Measurements from ENCODE around the gene MALRD1. TPM values are rescaled to one million over a fixed set of nuclear protein-coding genes. Genes with fewer than 3 reads are reported as not detected.

MALRD1 gene
- total RNA-seq, 2 experiments from 2014 or later: not detected

- ATAC-seq: no peak
- H3K4me3 Mint-ChIP-seq: no peak overlapping the region
- CTCF ChIA-PET: no interaction called here
- no peak for DNase-seq
- H3K9me3 Mint-ChIP-seq (ENCODE audit: low read depth): no peaks in the 10 kb centered on the region
- no peaks in the 10 kb centered on the region for H3K4me1 Mint-ChIP-seq
- H3K36me3 Mint-ChIP-seq (ENCODE audit: low read depth): no peaks in the 10 kb centered on the region
- POLR2A ChIA-PET: no interaction called here
- H3K27me3 Mint-ChIP-seq: peaks cover 2% of the 10 kb centered on the region
- intact Hi-C loops (cut with DNase I, micrococcal nuclease): loop anchor here in 1 of 2 experiments (10.0 kb wide), 1 partner anchor 369 kb away; no protein-coding TSS in a partner anchor
- H3K27ac Mint-ChIP-seq: no peak overlapping the region
Observed at GRCh38 chr10:19416164-19416563, 367.6 kb downstream of the MALRD1 start.

GRCh38 chr10:19417740-19418139 is 369.1 kb downstream of the MALRD1 start:
- intact Hi-C loops (cut with DNase I, micrococcal nuclease): loop anchor here in 1 of 2 experiments (10.0 kb wide), 1 partner anchor 367 kb away; no protein-coding TSS in a partner anchor
- no peak for DNase-seq
- no peaks in the 10 kb centered on the region for H3K9me3 Mint-ChIP-seq (ENCODE audit: low read depth)
- H3K27ac Mint-ChIP-seq: no peak overlapping the region
- H3K4me3 Mint-ChIP-seq: no peak overlapping the region
- no peaks in the 10 kb centered on the region for H3K36me3 Mint-ChIP-seq (ENCODE audit: low read depth)
- H3K4me1 Mint-ChIP-seq: no peaks in the 10 kb centered on the region
- H3K27me3 Mint-ChIP-seq: peaks cover 2% of the 10 kb centered on the region
- POLR2A ChIA-PET: no interaction called here
- no peak for ATAC-seq
- CTCF ChIA-PET: no interaction called here

GRCh38 chr10:19421674-19422073 is 373.1 kb downstream of the MALRD1 start:
- no peak for DNase-seq
- Mint-ChIP-seq H3K9me3 (ENCODE audit: low read depth) (no peaks in the 10 kb centered on the region), H3K27me3 (peaks cover 2% of the 10 kb centered on the region), H3K4me3 (no peak overlapping the region), H3K4me1 (no peaks in the 10 kb centered on the region), H3K36me3 (ENCODE audit: low read depth) (no peaks in the 10 kb centered on the region), H3K27ac (no peak overlapping the region)
- POLR2A ChIA-PET: no interaction called here
- no peak for ATAC-seq
- intact Hi-C loops (cut with DNase I, micrococcal nuclease): no loop called here
- CTCF ChIA-PET: no interaction called here

- Mint-ChIP-seq H3K4me3 (no peak overlapping the region), H3K36me3 (ENCODE audit: low read depth) (no peaks in the 10 kb centered on the region), H3K27ac (no peak overlapping the region), H3K4me1 (no peaks in the 10 kb centered on the region), H3K27me3 (peaks cover 1% of the 10 kb centered on the region), H3K9me3 (ENCODE audit: low read depth) (peaks cover 2% of the 10 kb centered on the region)
- ATAC-seq (no peak), DNase-seq (no peak)
- CTCF ChIA-PET: no interaction called here
- POLR2A ChIA-PET: no interaction called here
- intact Hi-C loops (cut with DNase I, micrococcal nuclease): no loop called here
Observed at GRCh38 chr10:19426034-19426433, 377.4 kb downstream of the MALRD1 start.

GRCh38 chr10:19431622-19432351 is 383.2 kb downstream of the MALRD1 start:
- DNase-seq (no peak), ATAC-seq (no peak)
- CTCF ChIA-PET: no interaction called here
- Mint-ChIP-seq H3K36me3 (ENCODE audit: low read depth) (no peaks in the 10 kb centered on the region), H3K4me3 (no peak overlapping the region), H3K27ac (no peak overlapping the region), H3K4me1 (no peaks in the 10 kb centered on the region), H3K27me3 (no peaks in the 10 kb centered on the region), H3K9me3 (ENCODE audit: low read depth) (peaks cover 2% of the 10 kb centered on the region)
- intact Hi-C loops (cut with DNase I, micrococcal nuclease): no loop called here
- POLR2A ChIA-PET: interaction anchor here (0.5 kb wide), 1 partner anchor 276 kb away, joined by 3 read pairs; no protein-coding TSS in a partner anchor

GRCh38 chr10:19449860-19450259 is 401.3 kb downstream of the MALRD1 start:
- POLR2A ChIA-PET: no interaction called here
- Mint-ChIP-seq H3K4me3 (no peak overlapping the region), H3K9me3 (ENCODE audit: low read depth) (peaks cover 2% of the 10 kb centered on the region), H3K36me3 (ENCODE audit: low read depth) (no peaks in the 10 kb centered on the region), H3K27me3 (no peaks in the 10 kb centered on the region), H3K27ac (no peak overlapping the region), H3K4me1 (no peaks in the 10 kb centered on the region)
- intact Hi-C loops (cut with DNase I, micrococcal nuclease): no loop called here
- CTCF ChIA-PET: interaction anchor here (0.6 kb wide), 1 partner anchor 232 kb away, joined by 3 read pairs; no protein-coding TSS in a partner anchor
- DNase-seq: no peak
- ATAC-seq: no peak

- no peak overlapping the region for H3K4me3 Mint-ChIP-seq
- H3K9me3 Mint-ChIP-seq (ENCODE audit: low read depth): peaks cover 2% of the 10 kb centered on the region
- intact Hi-C loops (cut with DNase I, micrococcal nuclease): no loop called here
- ChIA-PET CTCF (no interaction called here), POLR2A (no interaction called here)
- no peaks in the 10 kb centered on the region for H3K36me3 Mint-ChIP-seq (ENCODE audit: low read depth)
- H3K27me3 Mint-ChIP-seq: no peaks in the 10 kb centered on the region
- ATAC-seq (no peak), DNase-seq (no peak)
- no peak overlapping the region for H3K27ac Mint-ChIP-seq
- H3K4me1 Mint-ChIP-seq: no peaks in the 10 kb centered on the region
Observed at GRCh38 chr10:19451356-19451755, 402.8 kb downstream of the MALRD1 start.

GRCh38 chr10:19451937-19452336 is 403.3 kb downstream of the MALRD1 start:
- no peak overlapping the region for H3K27ac Mint-ChIP-seq
- H3K4me3 Mint-ChIP-seq: no peak overlapping the region
- no peaks in the 10 kb centered on the region for H3K27me3 Mint-ChIP-seq
- ATAC-seq (no peak), DNase-seq (no peak)
- POLR2A ChIA-PET: no interaction called here
- intact Hi-C loops (cut with DNase I, micrococcal nuclease): no loop called here
- no peaks in the 10 kb centered on the region for H3K4me1 Mint-ChIP-seq
- H3K36me3 Mint-ChIP-seq (ENCODE audit: low read depth): no peaks in the 10 kb centered on the region
- peaks cover 2% of the 10 kb centered on the region for H3K9me3 Mint-ChIP-seq (ENCODE audit: low read depth)
- CTCF ChIA-PET: no interaction called here

GRCh38 chr10:19453967-19454366 is 405.4 kb downstream of the MALRD1 start:
- CTCF ChIA-PET: no interaction called here
- no peaks in the 10 kb centered on the region for H3K36me3 Mint-ChIP-seq (ENCODE audit: low read depth)
- DNase-seq: no peak
- H3K9me3 Mint-ChIP-seq (ENCODE audit: low read depth): no peaks in the 10 kb centered on the region
- POLR2A ChIA-PET: no interaction called here
- no peaks in the 10 kb centered on the region for H3K4me1 Mint-ChIP-seq
- intact Hi-C loops (cut with DNase I, micrococcal nuclease): no loop called here
- H3K27me3 Mint-ChIP-seq: no peaks in the 10 kb centered on the region
- no peak for ATAC-seq
- no peak overlapping the region for H3K27ac Mint-ChIP-seq
- no peak overlapping the region for H3K4me3 Mint-ChIP-seq

GRCh38 chr10:19461588-19461987 is 413.0 kb downstream of the MALRD1 start:
- ATAC-seq: no peak
- H3K4me3 Mint-ChIP-seq: no peak overlapping the region

GRCh38 chr10:19466709-19467108 is 418.1 kb downstream of the MALRD1 start:
- no peak for ATAC-seq
- CTCF ChIA-PET: no interaction called here

More at GRCh38 chr10:19461588-19461987, 413.0 kb downstream of the MALRD1 start:
- ChIA-PET CTCF (no interaction called here), POLR2A (no interaction called here)
- H3K36me3 Mint-ChIP-seq (ENCODE audit: low read depth): no peaks in the 10 kb centered on the region
- no peak overlapping the region for H3K27ac Mint-ChIP-seq
- H3K4me1 Mint-ChIP-seq: no peaks in the 10 kb centered on the region
- DNase-seq: no peak
- no peaks in the 10 kb centered on the region for H3K27me3 Mint-ChIP-seq
- intact Hi-C loops (cut with DNase I, micrococcal nuclease): no loop called here
- H3K9me3 Mint-ChIP-seq (ENCODE audit: low read depth): peaks cover 9% of the 10 kb centered on the region

GRCh38 chr10:19468413-19468812 is 419.8 kb downstream of the MALRD1 start:
- Mint-ChIP-seq H3K9me3 (ENCODE audit: low read depth) (peaks cover 3% of the 10 kb centered on the region), H3K27me3 (no peaks in the 10 kb centered on the region), H3K27ac (no peak overlapping the region), H3K36me3 (ENCODE audit: low read depth) (no peaks in the 10 kb centered on the region), H3K4me3 (no peak overlapping the region), H3K4me1 (no peaks in the 10 kb centered on the region)
- DNase-seq (no peak), ATAC-seq (no peak)
- ChIA-PET CTCF (no interaction called here), POLR2A (interaction anchor here (0.7 kb wide), 1 partner anchor 408 kb away, joined by 3 read pairs; no protein-coding TSS in a partner anchor)
- intact Hi-C loops (cut with DNase I, micrococcal nuclease): no loop called here

More at GRCh38 chr10:19466709-19467108, 418.1 kb downstream of the MALRD1 start:
- no peak for DNase-seq
- Mint-ChIP-seq H3K4me1 (no peaks in the 10 kb centered on the region), H3K36me3 (ENCODE audit: low read depth) (no peaks in the 10 kb centered on the region), H3K9me3 (ENCODE audit: low read depth) (peaks cover 10% of the 10 kb centered on the region), H3K4me3 (no peak overlapping the region), H3K27ac (no peak overlapping the region), H3K27me3 (no peaks in the 10 kb centered on the region)
- POLR2A ChIA-PET: no interaction called here
- intact Hi-C loops (cut with DNase I, micrococcal nuclease): no loop called here

All from activated CD4-positive, alpha-beta T cell treated with anti-CD3 and anti-CD28 coated beads for 36 hours (primary cell).